Left cardiac atrium (tissue), 4 donors: Measurements from ENCODE around the gene PCDHGB4. TPM values are rescaled to one million over a fixed set of nuclear protein-coding genes. Genes with fewer than 3 reads are reported as not detected.
"Not testable (repeated sequence)": the region's sequence is repeated elsewhere in the genome, so short reads cannot be mapped to it uniquely, and the experiment has no call there.

ENCODE experiments used
- ATAC-seq, 2 donors: fragments of 200-7000 bp; cut with Tn5 transposase; one replicate each; pipeline ENCODE4 v1.9.1; 2020; ENCODE audit warnings: mild to moderate bottlenecking in 2 of 2, moderate library complexity in 2 of 2
- DNase-seq: peaks from one replicate; pipeline ENCODE4 v3.0.0-alpha.2; 2020
- intact Hi-C, 2 donors: fragments of 100-400 bp; cut with DNase I; formaldehyde crosslinking; loops; one replicate each; pipeline versions ENCODE4 v1.14.1 to v1.15.1; 2022 to 2023
- total RNA-seq, 2 donors: library from RNA; stranded (reverse); fragmentation: NEBNext Ultra II Directional; extraction: Animal tissue kit (Norgen Biotek cat#: 25700); gene quantifications; one replicate each; pipeline ENCODE4 v1.2.1, GENCODE V29; 2021
- donor health status: DM: no; HTN: yes; CAD: no.
- donor health status: DM: no; HTN: yes; CAD: no; lungs with severe emphysema.
- donor health status: DM: yes; HTN: yes; CAD: no.
- donor health status: Dilated cardiomyopathy.

Gene PCDHGB4
- total RNA-seq, 2 donors from 2014 or later, result 4.4 to 4.5 TPM

GRCh38 chr5:141392429-141393198 is 5.1 kb downstream of the PCDHGB4 start, which contains the start of gene PCDHGA8:
TSS of gene PCDHGA8 (plus strand) at chr5:141392633. CDS start at chr5:141392814, 181 bp downstream.
- ATAC-seq, result no peak
- DNase-seq, result no peak
- intact Hi-C loops, result no loop called here

GRCh38 chr5:141393267-141393666 is 5.8 kb downstream of the PCDHGB4 start:
- ATAC-seq (no peak), DNase-seq (no peak)

GRCh38 chr5:141394401-141395187 is 7.1 kb downstream of the PCDHGB4 start:
- DNase-seq, intact Hi-C loops: not testable (repeated sequence)

More at GRCh38 chr5:141393267-141393666, 5.8 kb downstream of the PCDHGB4 start:
- intact Hi-C loops, result no loop called here

DNA sequence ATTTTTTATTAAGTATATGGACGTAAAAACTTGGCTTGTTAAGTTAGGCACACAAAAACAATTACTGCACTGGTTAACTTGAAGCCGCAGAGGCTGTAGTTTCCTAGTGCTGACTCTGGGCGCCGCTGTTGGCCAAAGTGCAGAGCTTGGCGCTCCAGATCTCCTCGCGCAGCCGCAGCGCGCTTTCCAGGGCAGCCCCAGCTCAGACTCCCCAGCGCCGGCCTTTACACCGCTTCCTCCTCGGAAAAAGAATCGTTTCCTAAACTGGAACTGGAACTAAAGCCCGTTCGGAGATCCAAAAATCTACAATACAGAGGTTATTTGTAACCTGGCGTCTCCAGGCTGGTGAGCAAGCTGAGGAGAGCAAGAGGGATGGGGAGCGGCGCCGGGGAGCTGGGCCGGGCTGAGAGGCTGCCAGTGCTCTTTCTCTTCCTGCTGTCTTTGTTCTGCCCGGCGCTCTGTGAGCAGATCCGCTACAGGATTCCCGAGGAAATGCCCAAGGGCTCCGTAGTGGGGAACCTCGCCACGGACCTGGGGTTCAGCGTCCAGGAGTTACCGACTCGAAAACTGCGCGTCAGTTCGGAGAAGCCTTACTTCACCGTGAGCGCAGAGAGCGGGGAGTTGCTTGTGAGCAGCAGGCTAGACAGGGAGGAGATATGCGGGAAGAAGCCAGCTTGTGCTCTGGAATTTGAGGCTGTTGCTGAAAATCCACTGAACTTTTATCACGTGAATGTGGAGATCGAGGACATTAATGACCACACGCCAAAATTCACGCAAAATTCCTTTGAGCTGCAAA is 10.5 kb downstream of the PCDHGB4 start, which contains the start of gene PCDHGB5:
TSS of gene PCDHGB5 (plus strand) at position 192 of the 796 bp plus-strand sequence. CDS start at position 373, 181 bp downstream.
- peak; percentile 92 to 96 for ATAC-seq
- intact Hi-C loops, DNase-seq: not testable (repeated sequence)

More at GRCh38 chr5:141394401-141395187, 7.1 kb downstream of the PCDHGB4 start:
- not testable (repeated sequence) for ATAC-seq

- ATAC-seq, result no peak
- DNase-seq, result no peak
- intact Hi-C loops, result no loop called here
These were observed 11.1 kb downstream of the PCDHGB4 start for GRCh38 chr5:141398608-141399007.

DNA sequence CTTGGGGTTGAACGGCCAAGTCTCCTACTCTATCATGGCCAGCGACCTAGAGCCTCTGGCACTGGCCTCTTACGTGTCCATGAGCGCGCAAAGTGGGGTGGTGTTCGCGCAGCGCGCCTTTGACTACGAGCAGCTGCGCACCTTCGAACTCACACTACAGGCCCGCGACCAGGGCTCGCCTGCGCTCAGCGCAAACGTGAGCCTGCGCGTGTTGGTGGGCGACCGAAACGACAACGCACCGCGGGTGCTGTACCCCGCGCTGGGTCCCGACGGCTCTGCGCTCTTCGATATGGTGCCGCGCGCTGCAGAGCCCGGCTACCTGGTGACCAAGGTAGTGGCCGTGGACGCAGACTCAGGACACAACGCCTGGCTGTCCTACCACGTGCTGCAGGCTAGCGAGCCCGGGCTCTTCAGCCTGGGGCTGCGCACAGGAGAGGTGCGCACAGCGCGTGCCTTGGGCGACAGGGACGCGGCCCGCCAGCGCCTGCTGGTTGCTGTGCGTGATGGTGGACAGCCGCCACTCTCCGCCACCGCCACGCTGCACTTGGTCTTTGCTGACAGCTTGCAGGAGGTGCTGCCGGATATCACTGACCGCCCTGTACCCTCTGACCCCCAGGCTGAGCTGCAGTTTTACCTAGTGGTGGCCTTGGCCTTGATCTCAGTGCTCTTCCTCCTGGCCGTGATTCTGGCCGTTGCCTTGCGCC is 12.2 kb downstream of the PCDHGB4 start:
- DNase-seq (no peak), ATAC-seq (no peak)
- intact Hi-C loops, result loop anchor here in 1 of 2 donors (10.0 kb wide), 1 partner anchor 45 kb away; the partner anchor contains the start of genes PCDHGA4, PCDHGB1 and PCDHGB2

DNA sequence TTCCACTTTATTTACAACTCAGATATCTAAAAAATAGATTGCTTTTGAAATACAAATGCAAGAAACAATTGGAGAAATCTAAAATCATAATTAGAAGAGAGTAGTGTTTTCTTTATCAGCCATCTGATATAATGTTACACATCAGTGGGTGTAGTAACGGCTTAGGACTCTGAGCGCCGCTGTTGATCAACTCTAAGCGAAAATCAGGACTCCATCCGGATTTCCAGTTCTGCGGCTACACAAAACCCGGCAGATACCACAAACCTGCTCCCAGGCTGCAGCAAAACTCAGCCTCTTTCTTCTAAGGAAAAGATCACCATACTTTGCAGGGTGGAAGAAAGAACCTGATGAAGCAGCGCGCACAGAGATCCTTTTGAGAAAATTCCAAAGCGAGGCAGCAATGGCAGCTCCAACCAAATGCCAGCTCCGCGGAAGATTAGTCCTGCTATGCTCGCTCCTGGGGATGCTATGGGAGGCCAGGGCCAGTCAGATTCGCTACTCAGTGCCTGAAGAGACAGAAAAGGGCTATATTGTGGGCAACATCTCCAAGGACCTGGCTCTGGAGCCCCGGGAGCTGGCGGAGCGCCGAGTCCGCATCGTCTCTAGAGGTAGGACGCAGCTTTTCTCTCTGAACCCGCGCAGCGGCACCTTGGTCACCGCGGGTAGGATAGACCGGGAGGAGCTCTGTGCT is 15.2 kb downstream of the PCDHGB4 start, which contains the start of gene PCDHGA9:
TSS of gene PCDHGA9 (plus strand) at position 226 of the 691 bp plus-strand sequence. CDS start at position 401, 175 bp downstream.
- DNase-seq (no peak), ATAC-seq (no peak)
- intact Hi-C loops, result loop anchor here in 1 of 2 donors (10.0 kb wide), 1 partner anchor 48 kb away; the partner anchor contains the start of genes PCDHGA4, PCDHGB1 and PCDHGB2

GRCh38 chr5:141403387-141403786 is 15.9 kb downstream of the PCDHGB4 start:
- DNase-seq (no peak), ATAC-seq (no peak)
- intact Hi-C loops, result loop anchor here in 1 of 2 donors (10.0 kb wide), 1 partner anchor 49 kb away; the partner anchor contains the start of genes PCDHGA4, PCDHGB1 and PCDHGB2

DNA sequence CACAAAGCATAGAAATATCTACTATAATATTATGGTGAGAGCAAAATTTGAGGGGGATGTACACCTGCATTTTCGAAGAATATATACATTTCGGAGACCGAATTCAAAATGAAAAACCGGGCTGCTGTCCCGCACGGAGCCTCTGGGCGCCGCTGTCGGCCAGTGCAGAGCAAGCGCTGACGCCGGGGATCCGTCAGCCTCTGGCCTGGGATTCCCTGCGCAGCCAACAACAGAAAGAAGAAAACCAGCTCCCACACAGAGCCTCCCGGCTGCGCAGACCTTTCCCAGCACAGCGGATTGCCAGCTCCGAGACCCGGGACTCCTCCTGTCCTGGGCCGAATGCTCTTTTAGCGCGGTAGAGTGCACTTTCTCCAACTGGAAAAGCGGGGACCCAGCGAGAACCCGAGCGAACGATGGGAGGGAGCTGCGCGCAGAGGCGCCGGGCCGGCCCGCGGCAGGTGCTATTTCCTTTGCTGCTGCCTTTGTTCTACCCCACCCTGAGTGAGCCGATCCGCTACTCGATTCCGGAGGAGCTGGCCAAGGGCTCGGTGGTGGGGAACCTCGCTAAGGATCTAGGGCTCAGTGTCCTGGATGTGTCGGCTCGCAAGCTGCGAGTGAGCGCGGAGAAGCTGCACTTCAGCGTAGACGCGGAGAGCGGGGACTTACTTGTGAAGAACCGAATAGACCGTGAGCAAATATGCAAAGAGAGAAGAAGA is 20.4 kb downstream of the PCDHGB4 start, which contains the start of gene PCDHGB6:
TSS of gene PCDHGB6 (plus strand) at position 232 of the 716 bp plus-strand sequence. CDS start at position 414, 182 bp downstream.
- intact Hi-C loops, result loop anchor here in 1 of 2 donors (10.0 kb wide), 1 partner anchor 53 kb away; the partner anchor contains the start of genes PCDHGA4, PCDHGB1 and PCDHGB2
- peak; percentile 86 to 88 for ATAC-seq
- DNase-seq, result peak; percentile 58

GRCh38 chr5:141409598-141410306 is 22.3 kb downstream of the PCDHGB4 start:
- no peak for ATAC-seq
- intact Hi-C loops, result loop anchor here (10.0 kb wide), 2 partner anchors 55 to 145 kb away; partner anchors contain the start of genes PCDHGA4 (in 1 of the 2), PCDHGB1 (in 1 of the 2) and PCDHGB2 (in 1 of the 2)
- no peak for DNase-seq

GRCh38 chr5:141411575-141411974 is 24.1 kb downstream of the PCDHGB4 start:
- no peak for ATAC-seq
- no peak for DNase-seq
- intact Hi-C loops, result loop anchor here in 1 of 2 donors (10.0 kb wide), 1 partner anchor 143 kb away; no protein-coding TSS in a partner anchor

DNA sequence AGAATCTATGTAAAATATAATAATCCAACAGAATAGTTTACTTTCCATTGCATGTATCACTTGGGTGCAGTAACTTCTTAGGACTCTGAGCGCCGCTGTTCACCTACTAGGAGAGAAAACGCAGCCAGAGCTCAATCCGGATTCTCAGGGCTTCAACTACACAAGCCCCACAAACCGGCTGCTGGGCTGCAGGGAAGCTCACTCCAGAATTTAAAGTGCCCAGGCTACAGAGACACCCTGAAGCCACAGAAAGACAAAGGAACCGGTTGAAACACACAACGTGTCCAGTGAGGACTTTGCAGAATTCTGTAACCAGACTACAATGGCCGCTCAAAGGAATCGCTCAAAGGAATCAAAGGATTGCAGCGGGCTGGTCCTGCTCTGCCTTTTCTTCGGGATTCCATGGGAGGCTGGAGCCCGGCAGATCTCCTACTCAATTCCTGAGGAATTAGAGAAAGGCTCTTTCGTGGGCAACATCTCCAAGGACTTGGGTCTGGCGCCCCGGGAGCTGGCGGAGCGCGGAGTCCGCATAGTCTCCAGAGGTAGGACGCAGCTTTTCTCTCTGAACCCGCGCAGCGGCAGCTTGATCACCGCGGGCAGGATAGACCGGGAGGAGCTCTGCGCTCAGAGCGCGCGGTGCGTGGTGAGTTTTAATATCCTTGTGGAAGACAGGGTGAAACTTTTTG is 25.5 kb downstream of the PCDHGB4 start, which contains the start of gene PCDHGA10:
TSS of gene PCDHGA10 (plus strand) at position 134 of the 686 bp plus-strand sequence. CDS start at position 323, 189 bp downstream.
- DNase-seq, result no peak
- intact Hi-C loops, result loop anchor here in 1 of 2 donors (10.0 kb wide), 1 partner anchor 142 kb away; no protein-coding TSS in a partner anchor
- ATAC-seq, result peak; percentile 35 to 68

DNA sequence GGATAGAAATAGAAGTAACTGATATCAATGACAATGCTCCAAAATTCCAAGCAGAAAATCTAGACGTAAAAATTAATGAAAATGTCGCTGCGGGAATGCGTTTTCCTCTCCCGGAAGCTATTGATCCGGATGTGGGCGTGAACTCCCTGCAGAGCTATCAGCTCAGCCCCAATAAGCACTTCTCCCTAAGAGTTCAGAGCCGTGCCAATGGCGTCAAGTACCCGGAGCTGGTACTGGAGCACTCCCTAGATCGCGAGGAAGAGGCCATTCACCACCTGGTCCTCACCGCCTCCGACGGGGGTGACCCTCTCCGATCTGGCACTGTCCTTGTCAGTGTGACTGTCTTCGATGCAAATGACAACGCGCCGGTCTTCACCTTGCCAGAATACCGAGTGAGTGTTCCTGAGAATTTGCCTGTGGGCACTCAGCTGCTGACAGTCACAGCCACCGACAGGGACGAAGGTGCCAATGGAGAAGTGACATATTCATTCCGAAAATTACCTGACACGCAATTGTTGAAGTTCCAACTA is 26.1 kb downstream of the PCDHGB4 start:
- intact Hi-C loops, result loop anchor here in 1 of 2 donors (10.0 kb wide), 1 partner anchor 141 kb away; no protein-coding TSS in a partner anchor
- DNase-seq, result no peak
- no peak for ATAC-seq

DNA sequence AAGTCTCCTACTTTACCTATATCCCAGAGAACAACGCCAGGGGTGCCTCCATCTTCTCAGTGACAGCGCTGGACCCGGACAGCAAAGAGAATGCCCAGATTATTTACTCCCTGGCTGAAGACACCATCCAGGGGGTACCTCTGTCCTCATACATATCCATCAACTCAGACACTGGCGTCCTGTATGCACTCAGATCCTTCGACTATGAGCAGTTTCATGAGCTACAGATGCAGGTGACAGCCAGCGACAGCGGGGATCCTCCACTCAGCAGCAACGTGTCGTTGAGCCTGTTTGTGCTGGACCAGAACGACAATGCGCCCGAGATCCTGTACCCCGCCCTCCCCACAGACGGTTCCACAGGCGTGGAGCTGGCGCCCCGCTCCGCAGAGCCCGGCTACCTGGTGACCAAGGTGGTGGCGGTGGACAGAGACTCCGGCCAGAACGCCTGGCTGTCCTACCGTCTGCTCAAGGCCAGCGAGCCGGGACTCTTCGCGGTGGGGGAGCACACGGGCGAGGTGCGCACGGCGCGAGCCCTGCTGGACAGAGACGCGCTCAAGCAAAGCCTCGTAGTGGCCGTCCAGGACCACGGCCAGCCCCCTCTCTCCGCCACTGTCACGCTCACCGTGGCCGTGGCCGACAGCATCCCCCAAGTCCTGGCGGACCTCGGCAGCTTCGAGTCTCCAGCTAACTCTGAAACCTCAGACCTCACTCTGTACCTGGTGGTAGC is 27.2 kb downstream of the PCDHGB4 start:
- not testable (repeated sequence) for ATAC-seq, DNase-seq
- intact Hi-C loops, result loop anchor here (5.0 to 10.0 kb wide), 2 partner anchors 140 to 148 kb away; no protein-coding TSS in a partner anchor
